Measurements from ENCODE around the gene SLC27A5.
"Not testable (repeated sequence)": the region's sequence is repeated elsewhere in the genome, so short reads cannot be mapped to it uniquely, and the experiment has no call there.

SLC27A5 gene

GRCh38 chr19:58468216-58468839 lies 43.5 kb downstream of the SLC27A5 start:
- no peak for DNase-seq (ENCODE audit: low spot score)

GRCh38 chr19:58466760-58467589 lies 44.8 kb downstream of the SLC27A5 start, which contains the start of gene ZNF324:
Gene ZNF324 (plus strand): TSS chr19:58467080. CDS start chr19:58469186, 2,106 bp downstream.
- DNase-seq (ENCODE audit: low spot score): peak; percentile 98

- DNase-seq (ENCODE audit: low spot score): no peak
Observed at GRCh38 chr19:58466089-58466759, 45.6 kb downstream of the SLC27A5 start.

- no peak for DNase-seq (ENCODE audit: low spot score)
Observed at GRCh38 chr19:58460039-58460438, 51.8 kb downstream of the SLC27A5 start.

GRCh38 chr19:58456111-58456510 lies 55.7 kb downstream of the SLC27A5 start:
- DNase-seq (ENCODE audit: low spot score): no peak

GRCh38 chr19:58455306-58455705 lies 56.5 kb downstream of the SLC27A5 start:
- no peak for DNase-seq (ENCODE audit: low spot score)

- DNase-seq (ENCODE audit: low spot score): no peak
Observed at GRCh38 chr19:58453743-58454142, 58.0 kb downstream of the SLC27A5 start.

GRCh38 chr19:58451358-58452101 lies 60.3 kb downstream of the SLC27A5 start, which contains the start of gene ZNF324B:
Gene ZNF324B (plus strand): TSS chr19:58451622. CDS start chr19:58453702, 2,080 bp downstream.
- peak; percentile 96 for DNase-seq (ENCODE audit: low spot score)

GRCh38 chr19:58450856-58451357 lies 60.9 kb downstream of the SLC27A5 start:
- DNase-seq (ENCODE audit: low spot score): no peak

- DNase-seq (ENCODE audit: low spot score): not testable (repeated sequence)
Observed at GRCh38 chr19:58449980-58450379, 61.8 kb downstream of the SLC27A5 start.

- DNase-seq (ENCODE audit: low spot score): not testable (repeated sequence)
Observed at GRCh38 chr19:58448860-58449259, 62.9 kb downstream of the SLC27A5 start.
